ACHN (cell line): ENCODE results near the gene ZG16.
A peak's percentile ranks its signal among the peaks of the same experiment; 100 is the strongest.
"Not testable (repeated sequence)": the region's sequence is repeated elsewhere in the genome, so short reads cannot be mapped to it uniquely, and the experiment has no call there.

Experiments used
- DNase-seq: peaks from one replicate; pipeline ENCODE4 v3.0.0-alpha.2; 2015
- in situ Hi-C: cut with HindIII; loops from 2 replicates; pipeline ENCODE4 v1.10.0; 2017; ENCODE audit warnings: low sequenced_read_pairs, low pct_ligation_motif_present, low pct_unique_long_range_greater_than_20kb

The ZG16 gene

DNA sequence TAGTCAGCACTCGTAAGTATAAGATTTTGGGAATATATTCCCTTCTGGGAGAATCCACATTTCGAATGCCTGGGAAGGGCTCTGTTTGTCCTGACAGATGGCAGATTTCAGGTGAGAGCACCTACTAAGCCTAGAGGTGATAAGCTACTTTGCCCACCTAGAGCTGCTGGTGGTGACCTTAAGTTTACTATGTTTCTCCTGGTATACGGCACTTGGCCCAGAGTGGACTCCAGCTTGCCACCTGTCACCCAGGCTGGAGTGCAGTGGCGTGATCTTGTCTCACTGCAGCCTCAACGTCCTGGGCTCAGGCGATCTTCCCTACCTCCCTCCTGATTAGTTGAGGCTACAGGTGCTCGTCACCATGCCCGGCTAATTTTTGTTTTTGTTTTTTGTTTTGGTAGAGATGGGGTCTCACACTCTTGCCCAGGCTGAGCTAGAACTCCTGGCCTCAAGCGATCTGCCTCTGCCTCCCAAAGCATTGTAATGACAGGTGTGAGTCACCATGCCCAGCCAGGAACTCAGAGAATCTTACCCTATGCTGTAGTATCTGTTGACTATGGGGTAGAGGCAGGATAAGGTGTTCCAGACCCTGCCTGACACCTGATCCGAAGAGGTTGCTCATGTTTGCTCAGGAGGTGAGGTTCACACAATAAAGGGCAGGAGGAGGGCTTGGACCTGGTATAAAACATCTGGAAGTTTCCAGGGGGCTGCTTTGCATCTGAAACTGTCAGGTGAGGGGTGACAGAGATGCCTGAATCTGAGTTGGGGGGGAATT, at the start of gene ZG16:
ZG16 (plus strand) TSS at position 681 of the 775 bp plus-strand sequence. CDS start 1,011 bp downstream, outside the sequence.
- DNase-seq, result no peak
- in situ Hi-C loops, result no loop called here

GRCh38 chr16:29729116-29729521, 48.9 kb upstream of the ZG16 start:
- in situ Hi-C loops, result no loop called here
- DNase-seq, result peak; percentile 69

- in situ Hi-C loops, result no loop called here
- DNase-seq, result no peak
These were observed 47.4 kb upstream of the ZG16 start for GRCh38 chr16:29730649-29731048.

GRCh38 chr16:29731768-29732601, 46.1 kb upstream of the ZG16 start:
- DNase-seq, in situ Hi-C loops: not testable (repeated sequence)

DNA sequence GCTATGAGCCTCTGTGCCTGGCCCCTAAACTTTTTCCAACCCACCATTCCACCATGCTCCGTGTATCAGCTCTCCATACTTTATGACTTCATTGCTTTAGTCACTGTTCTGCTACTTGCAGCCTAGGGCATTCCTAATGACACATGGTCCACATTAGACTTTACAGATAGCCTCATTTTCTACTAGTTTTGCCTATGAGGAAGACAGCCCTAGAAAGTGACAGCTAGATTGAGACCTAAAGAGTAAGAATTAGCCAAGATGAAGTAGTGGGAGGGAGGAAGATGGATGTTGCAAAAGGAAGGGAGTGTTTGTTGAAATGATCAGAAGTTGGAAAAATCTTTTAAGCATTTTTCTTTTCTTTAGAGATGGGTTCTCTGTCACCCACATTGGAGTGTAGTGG, 43.3 kb upstream of the ZG16 start:
- DNase-seq, result no peak
- in situ Hi-C loops, result no loop called here

- no peak for DNase-seq
- in situ Hi-C loops, result no loop called here
These were observed 41.9 kb upstream of the ZG16 start for GRCh38 chr16:29736112-29736511.

GRCh38 chr16:29736764-29737163, 41.3 kb upstream of the ZG16 start:
- in situ Hi-C loops, result no loop called here
- no peak for DNase-seq

GRCh38 chr16:29737713-29738112, 40.3 kb upstream of the ZG16 start:
- in situ Hi-C loops, result no loop called here
- DNase-seq, result no peak

GRCh38 chr16:29738514-29738913, 39.5 kb upstream of the ZG16 start:
- no peak for DNase-seq
- in situ Hi-C loops, result no loop called here

GRCh38 chr16:29739927-29740629, 38.0 kb upstream of the ZG16 start:
- in situ Hi-C loops, DNase-seq: not testable (repeated sequence)

- DNase-seq, in situ Hi-C loops: not testable (repeated sequence)
These were observed 37.4 kb upstream of the ZG16 start for GRCh38 chr16:29740630-29741015.

DNA sequence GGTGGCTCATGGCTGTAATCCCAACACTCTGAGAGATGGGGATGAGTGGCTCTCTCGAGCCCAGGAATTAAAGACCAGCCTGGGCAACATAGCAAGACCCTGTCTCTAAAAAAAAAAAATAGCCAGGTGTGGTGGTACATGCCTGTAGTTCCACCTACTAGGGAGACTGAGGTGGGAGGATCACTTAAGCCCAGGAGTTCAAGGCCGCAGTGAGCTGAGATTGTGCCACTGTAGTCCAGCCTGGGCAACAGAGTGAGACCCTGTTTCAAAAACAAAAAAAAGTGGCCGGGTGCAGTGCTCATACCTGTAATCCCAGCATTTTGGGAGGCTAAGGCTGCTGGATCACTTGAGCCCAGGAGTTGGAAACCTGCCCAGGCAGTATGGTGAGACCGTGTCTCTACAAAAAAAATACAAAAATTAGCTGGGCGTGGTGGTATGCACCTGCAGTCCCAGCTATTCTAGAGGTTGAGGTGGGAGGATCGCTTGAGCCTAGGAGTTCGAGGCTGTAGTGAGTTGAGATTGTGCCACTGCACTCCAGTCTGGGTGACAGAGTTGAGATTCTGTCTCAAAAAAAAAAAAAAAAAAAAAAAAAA, 35.3 kb upstream of the ZG16 start:
- in situ Hi-C loops, result no loop called here
- no peak for DNase-seq

GRCh38 chr16:29743475-29743826, 34.6 kb upstream of the ZG16 start:
- in situ Hi-C loops, result no loop called here

GRCh38 chr16:29743827-29744531, 34.1 kb upstream of the ZG16 start:
- no peak for DNase-seq

More at GRCh38 chr16:29743475-29743826, 34.6 kb upstream of the ZG16 start:
- DNase-seq, result no peak

GRCh38 chr16:29744541-29745101, 33.4 kb upstream of the ZG16 start:
- in situ Hi-C loops, result no loop called here
- no peak for DNase-seq

More at GRCh38 chr16:29743827-29744531, 34.1 kb upstream of the ZG16 start:
- in situ Hi-C loops, result no loop called here

DNA sequence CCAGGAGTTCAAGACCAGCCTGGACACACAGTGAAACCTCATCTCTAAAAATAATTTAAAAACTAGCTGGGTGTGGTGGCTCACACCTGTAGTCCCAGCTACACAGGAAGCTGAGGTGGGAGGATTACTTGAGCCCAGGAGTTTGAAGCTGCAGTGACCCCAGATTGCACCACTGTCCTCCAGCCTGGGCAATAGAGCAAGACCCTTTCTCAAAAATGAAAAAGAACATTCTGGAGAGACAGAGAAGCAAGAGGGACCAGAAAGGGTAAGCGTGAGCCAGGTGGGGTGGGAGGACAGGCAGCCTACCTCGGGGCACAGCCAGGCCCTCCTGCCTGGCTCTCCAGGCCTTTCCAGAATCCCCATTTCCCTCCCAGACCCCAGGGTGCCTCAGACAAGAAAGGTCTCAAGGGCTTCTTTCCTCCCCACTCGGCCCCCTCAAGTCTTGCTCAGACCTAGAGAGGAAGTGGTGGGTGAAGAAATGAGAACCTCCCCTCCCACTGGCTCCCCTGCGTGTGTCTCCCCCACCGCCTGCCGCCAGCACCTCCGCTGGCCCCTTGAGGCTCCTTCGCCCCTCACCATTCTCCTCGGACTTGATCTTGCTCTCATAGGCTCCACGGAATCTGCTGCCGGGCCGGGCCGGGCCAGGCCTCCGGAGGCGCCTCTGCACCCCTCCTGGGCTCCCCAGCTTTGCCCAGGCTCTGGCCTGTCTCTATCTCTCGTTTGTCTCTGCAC, 32.8 kb upstream of the ZG16 start:
- no peak for DNase-seq

DNA sequence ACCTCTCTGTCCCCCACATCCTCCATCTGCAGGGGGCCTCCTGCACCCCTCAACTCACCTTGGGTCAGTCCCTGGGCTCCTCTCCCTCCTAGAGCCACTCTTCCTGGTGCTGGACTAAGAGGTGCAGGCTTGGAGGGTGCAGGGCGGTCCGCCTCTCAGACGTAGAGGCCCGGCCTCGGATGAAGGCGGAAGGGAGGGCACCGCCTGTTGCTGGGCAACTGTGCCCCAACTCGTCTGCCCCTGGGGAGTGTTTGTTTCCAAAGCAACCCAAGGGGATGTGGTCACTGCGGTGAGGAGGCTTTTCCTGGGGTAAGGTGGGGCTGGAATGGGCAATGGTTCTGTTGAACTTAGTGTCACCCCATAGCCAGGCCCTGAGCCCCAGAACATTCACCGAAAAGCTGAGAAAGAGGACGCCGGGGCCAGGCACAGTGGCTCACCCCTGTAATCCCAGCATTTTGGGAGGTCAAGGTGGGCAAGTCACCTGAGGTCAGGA, 32.2 kb upstream of the ZG16 start, which contains the start of gene C16orf54:
C16orf54 (minus strand) TSS at position 138 of the 493 bp plus-strand sequence. CDS start 1,039 bp downstream, outside the sequence.
- in situ Hi-C loops, result no loop called here
- no peak for DNase-seq

More for the DNA sequence above, 32.8 kb upstream of the ZG16 start:
- in situ Hi-C loops, result no loop called here
